GM12873 (cell line): ENCODE results near the gene RAD51B.

Experiments
- TF ChIP-seq, protein P1 (sequence below): IDR thresholded peaks from 2 replicates; pipeline ENCODE4 v1.5.1; 2012; ENCODE audit warnings: low read depth, mild to moderate bottlenecking, moderate library complexity, low read length, control low read depth; ENCODE audit not compliant: insufficient read depth; ENCODE audit errors: missing control alignments

Gene RAD51B

DNA sequence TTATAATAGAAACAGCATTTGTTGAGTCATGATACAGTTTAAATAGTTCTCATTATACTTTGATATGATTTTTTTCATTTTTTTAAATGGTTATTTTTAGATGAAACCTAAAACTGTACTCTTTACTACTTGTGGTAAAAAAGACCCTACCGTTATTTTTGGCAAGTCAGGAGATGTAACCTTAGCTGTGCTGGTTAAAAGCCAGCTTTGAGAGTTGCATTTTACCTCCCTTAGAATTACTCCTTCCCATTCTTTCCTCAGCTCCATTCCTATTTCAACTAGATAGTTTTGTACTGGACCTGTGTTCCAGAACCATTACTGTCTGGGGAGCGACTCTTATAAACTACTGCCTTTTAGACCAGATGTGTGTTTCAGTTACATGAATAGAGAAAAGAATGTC is 92.0 kb downstream of the RAD51B start:
- TF ChIP-seq, protein P1, sequence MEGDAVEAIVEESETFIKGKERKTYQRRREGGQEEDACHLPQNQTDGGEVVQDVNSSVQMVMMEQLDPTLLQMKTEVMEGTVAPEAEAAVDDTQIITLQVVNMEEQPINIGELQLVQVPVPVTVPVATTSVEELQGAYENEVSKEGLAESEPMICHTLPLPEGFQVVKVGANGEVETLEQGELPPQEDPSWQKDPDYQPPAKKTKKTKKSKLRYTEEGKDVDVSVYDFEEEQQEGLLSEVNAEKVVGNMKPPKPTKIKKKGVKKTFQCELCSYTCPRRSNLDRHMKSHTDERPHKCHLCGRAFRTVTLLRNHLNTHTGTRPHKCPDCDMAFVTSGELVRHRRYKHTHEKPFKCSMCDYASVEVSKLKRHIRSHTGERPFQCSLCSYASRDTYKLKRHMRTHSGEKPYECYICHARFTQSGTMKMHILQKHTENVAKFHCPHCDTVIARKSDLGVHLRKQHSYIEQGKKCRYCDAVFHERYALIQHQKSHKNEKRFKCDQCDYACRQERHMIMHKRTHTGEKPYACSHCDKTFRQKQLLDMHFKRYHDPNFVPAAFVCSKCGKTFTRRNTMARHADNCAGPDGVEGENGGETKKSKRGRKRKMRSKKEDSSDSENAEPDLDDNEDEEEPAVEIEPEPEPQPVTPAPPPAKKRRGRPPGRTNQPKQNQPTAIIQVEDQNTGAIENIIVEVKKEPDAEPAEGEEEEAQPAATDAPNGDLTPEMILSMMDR: no peak

DNA sequence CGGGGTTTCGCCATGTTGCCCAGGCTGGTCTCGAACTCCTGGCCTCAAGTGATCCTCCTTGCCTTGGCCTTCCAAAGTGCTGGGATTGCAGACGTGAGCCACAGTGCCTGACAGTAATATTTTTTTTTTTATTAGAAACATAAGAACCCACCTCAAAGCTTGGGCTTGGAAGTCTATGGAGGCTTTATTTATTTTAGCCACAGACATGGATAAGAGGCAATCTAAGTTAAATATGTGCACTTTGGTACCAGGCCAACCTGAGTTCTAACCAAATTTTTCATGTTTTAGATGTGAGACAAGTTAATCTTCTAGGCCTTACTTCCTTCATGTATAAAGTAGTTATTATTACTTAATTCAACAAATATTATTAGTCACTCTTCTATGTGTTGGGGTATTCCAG is 96.9 kb downstream of the RAD51B start:
- TF ChIP-seq, protein P1: no peak

- TF ChIP-seq, protein P1: no peak
Measured at GRCh38 chr14:67917006-67917405, 97.4 kb downstream of the RAD51B start.

- TF ChIP-seq, protein P1: no peak
Measured at GRCh38 chr14:67918838-67919237, 99.3 kb downstream of the RAD51B start.

DNA sequence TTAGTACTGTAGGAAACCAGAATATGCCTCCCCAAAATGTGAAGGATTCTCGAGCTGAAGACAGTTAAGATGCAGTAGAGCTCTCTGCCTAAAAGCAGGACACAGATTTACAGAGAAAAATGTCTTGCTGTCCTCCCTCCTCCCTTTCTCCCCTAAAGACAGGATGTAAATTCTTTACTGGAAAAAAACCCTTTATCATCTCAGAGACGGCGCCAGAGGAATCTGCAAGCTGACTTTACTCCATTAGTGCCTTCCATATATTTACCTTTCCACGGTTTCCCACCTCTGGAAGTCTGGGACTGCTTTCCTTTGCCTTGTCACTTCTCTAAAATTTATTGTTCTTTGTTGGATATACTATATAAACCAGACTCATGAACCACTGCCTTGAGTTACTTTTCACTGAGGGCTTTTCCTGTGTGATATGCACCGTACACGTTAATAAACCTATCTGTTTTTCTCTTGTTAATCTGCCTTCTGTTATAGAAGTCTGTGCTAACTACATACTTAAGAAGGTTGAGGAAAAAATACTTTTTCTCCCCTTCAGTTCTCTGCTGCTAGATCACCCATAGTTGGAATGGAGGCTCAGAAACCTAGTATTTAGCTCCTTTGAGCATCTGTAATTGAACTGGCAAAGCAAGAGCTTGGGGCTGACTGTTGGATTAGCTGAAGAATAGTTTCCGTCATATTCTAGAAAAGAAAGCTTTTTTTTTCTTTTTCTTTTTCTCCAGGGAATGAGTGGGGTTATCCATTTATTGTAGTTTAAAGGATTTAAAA is 99.9 kb downstream of the RAD51B start:
- TF ChIP-seq, protein P1: no peak

GRCh38 chr14:67926821-67927220 is 107.2 kb downstream of the RAD51B start:
- TF ChIP-seq, protein P1: no peak

DNA sequence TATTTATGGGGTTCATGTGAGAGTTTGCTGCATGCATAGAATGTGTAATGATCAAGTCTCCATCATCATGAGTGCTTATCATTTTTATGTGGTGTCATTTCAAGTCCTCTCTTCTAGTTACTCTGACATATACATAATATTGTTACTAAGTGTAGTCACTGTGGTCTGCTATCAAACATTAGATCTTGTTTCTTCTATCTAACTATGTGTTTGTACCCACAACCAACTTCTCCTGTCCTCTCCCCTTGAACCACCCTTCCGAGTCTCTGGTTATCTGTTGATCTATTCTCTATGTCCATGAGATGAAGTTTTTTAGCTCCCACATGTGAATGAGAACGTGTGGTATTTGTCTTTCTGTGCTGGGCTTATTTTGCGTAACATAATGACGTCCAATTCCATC is 107.7 kb downstream of the RAD51B start:
- TF ChIP-seq, protein P1: no peak
